ENCODE measurements around the gene INAFM2. TPM values are rescaled to one million over a fixed set of nuclear protein-coding genes. Genes with fewer than 3 reads are reported as not detected.

Gene INAFM2
- polyA plus RNA-seq, 1 experiment, result 7.3 TPM

- H3K27me3 ChIP-seq (ENCODE audit: control insufficient read depth, insufficient read depth, low read length), result peaks cover 9% of the 10 kb centered on the region
- DNase-seq (ENCODE audit: low read depth), result no peak
- no peak for TF ChIP-seq CTCF (IDR thresholded peaks at IDR 0.05; ENCODE audit: insufficient read depth, low read depth, low read length)
- CTCF ChIA-PET, result interaction anchor here (1.0 to 14.9 kb wide), 12 partner anchors 9 to 233 kb away, joined by 3 to 494 read pairs (median 46); partner anchors contain the start of genes CCDC9B and PLCB2
- POLR2A ChIA-PET, result no interaction called here
- H3K4me3 ChIP-seq (ENCODE audit: low read depth, low read length), result no peak overlapping the region
- H3K36me3 ChIP-seq (ENCODE audit: control insufficient read depth, insufficient read depth, low read length), result no peaks in the 10 kb centered on the region
These were observed 46.6 kb upstream of the INAFM2 start for GRCh38 chr15:40276927-40277326.

GRCh38 chr15:40277471-40277870, 46.0 kb upstream of the INAFM2 start:
- Histone ChIP-seq H3K27me3 (ENCODE audit: control insufficient read depth, insufficient read depth, low read length) (peaks cover 9% of the 10 kb centered on the region), H3K4me3 (ENCODE audit: low read depth, low read length) (no peak overlapping the region), H3K36me3 (ENCODE audit: control insufficient read depth, insufficient read depth, low read length) (no peaks in the 10 kb centered on the region)
- ChIA-PET CTCF (interaction anchor here (1.0 to 14.9 kb wide), 14 partner anchors 9 to 234 kb away, joined by 3 to 494 read pairs (median 22); partner anchors contain the start of genes CCDC9B, INAFM2 and PLCB2), POLR2A (no interaction called here)
- no peak for TF ChIP-seq CTCF (IDR thresholded peaks at IDR 0.05; ENCODE audit: insufficient read depth, low read depth, low read length)
- DNase-seq (ENCODE audit: low read depth), result no peak

GRCh38 chr15:40278026-40278425, 45.5 kb upstream of the INAFM2 start:
- Histone ChIP-seq H3K4me3 (ENCODE audit: low read depth, low read length) (no peak overlapping the region), H3K27me3 (ENCODE audit: control insufficient read depth, insufficient read depth, low read length) (peaks cover 11% of the 10 kb centered on the region), H3K36me3 (ENCODE audit: control insufficient read depth, insufficient read depth, low read length) (no peaks in the 10 kb centered on the region)
- DNase-seq (ENCODE audit: low read depth), result no peak
- ChIA-PET CTCF (interaction anchor here (1.0 to 14.9 kb wide), 16 partner anchors 10 to 232 kb away, joined by 3 to 494 read pairs (median 15); partner anchors contain the start of genes CCDC9B, INAFM2, PAK6 and PLCB2), POLR2A (no interaction called here)
- no peak for TF ChIP-seq CTCF (IDR thresholded peaks at IDR 0.05; ENCODE audit: insufficient read depth, low read depth, low read length)

GRCh38 chr15:40279437-40280141, 43.9 kb upstream of the INAFM2 start:
- no peaks in the 10 kb centered on the region for H3K36me3 ChIP-seq (ENCODE audit: control insufficient read depth, insufficient read depth, low read length)
- POLR2A ChIA-PET, result interaction anchor here (0.5 kb wide), 1 partner anchor 143 kb away, joined by 3 read pairs; no protein-coding TSS in a partner anchor
- DNase-seq (ENCODE audit: low read depth), result no peak
- no peak overlapping the region for H3K4me3 ChIP-seq (ENCODE audit: low read depth, low read length)
- H3K27me3 ChIP-seq (ENCODE audit: control insufficient read depth, insufficient read depth, low read length), result peaks cover 22% of the 10 kb centered on the region
- CTCF ChIA-PET, result interaction anchor here (0.6 to 14.9 kb wide), 52 partner anchors 11 to 346 kb away, joined by 3 to 494 read pairs (median 4); partner anchors contain the start of genes BUB1B, CCDC9B, INAFM2 and PAK6
- TF ChIP-seq CTCF (IDR thresholded peaks at IDR 0.05; ENCODE audit: insufficient read depth, low read depth, low read length), result peak; percentile 99

- Histone ChIP-seq H3K27me3 (ENCODE audit: control insufficient read depth, insufficient read depth, low read length) (peaks cover 25% of the 10 kb centered on the region), H3K4me3 (ENCODE audit: low read depth, low read length) (no peak overlapping the region), H3K36me3 (ENCODE audit: control insufficient read depth, insufficient read depth, low read length) (no peaks in the 10 kb centered on the region)
- no peak for TF ChIP-seq CTCF (IDR thresholded peaks at IDR 0.05; ENCODE audit: insufficient read depth, low read depth, low read length)
- no peak for DNase-seq (ENCODE audit: low read depth)
- CTCF ChIA-PET, result interaction anchor here (0.6 to 14.9 kb wide), 17 partner anchors 10 to 232 kb away, joined by 4 to 494 read pairs (median 15); partner anchors contain the start of genes CCDC9B, INAFM2 and PLCB2
- POLR2A ChIA-PET, result no interaction called here
These were observed 43.0 kb upstream of the INAFM2 start for GRCh38 chr15:40280260-40281056.
